HG02970 (cell line): ENCODE measurements around the gene NOSTRIN.
"Not testable (repeated sequence)": the region's sequence is repeated elsewhere in the genome, so short reads cannot be mapped to it uniquely, and the experiment has no call there.

Source experiments
- ATAC-seq: cut with Tn5 transposase; IDR thresholded peaks from one replicate; pipeline ENCODE4 v1.9.1; 2021; ENCODE audit warnings: mild to moderate bottlenecking, moderate library complexity, moderate number of reproducible peaks; ENCODE audit not compliant: unreplicated experiment, low FRiP score

NOSTRIN gene

GRCh38 chr2:168816369-168816768, 13.9 kb downstream of the NOSTRIN start:
- no peak for ATAC-seq

- ATAC-seq, result no peak
Observed at GRCh38 chr2:168819050-168819715, 16.7 kb downstream of the NOSTRIN start.

GRCh38 chr2:168819829-168820489, 17.5 kb downstream of the NOSTRIN start:
- no peak for ATAC-seq

GRCh38 chr2:168821577-168821976, 19.1 kb downstream of the NOSTRIN start:
- ATAC-seq, result no peak

GRCh38 chr2:168821992-168822391, 19.6 kb downstream of the NOSTRIN start:
- ATAC-seq, result no peak

- ATAC-seq, result no peak
Observed at GRCh38 chr2:168825126-168825525, 22.7 kb downstream of the NOSTRIN start.

GRCh38 chr2:168830958-168831357, 28.5 kb downstream of the NOSTRIN start:
- no peak for ATAC-seq

- no peak for ATAC-seq
Observed at GRCh38 chr2:168831662-168832061, 29.2 kb downstream of the NOSTRIN start.

GRCh38 chr2:168835969-168836368, 33.5 kb downstream of the NOSTRIN start:
- no peak for ATAC-seq

GRCh38 chr2:168841445-168841844, 39.0 kb downstream of the NOSTRIN start:
- no peak for ATAC-seq

GRCh38 chr2:168843253-168843652, 40.8 kb downstream of the NOSTRIN start:
- no peak for ATAC-seq

- ATAC-seq, result no peak
Observed at GRCh38 chr2:168848225-168848624, 45.8 kb downstream of the NOSTRIN start.

GRCh38 chr2:168849610-168850009, 47.2 kb downstream of the NOSTRIN start:
- ATAC-seq, result no peak

GRCh38 chr2:168850846-168851245, 48.4 kb downstream of the NOSTRIN start:
- ATAC-seq, result no peak

- no peak for ATAC-seq
Observed at GRCh38 chr2:168851674-168852320, 49.4 kb downstream of the NOSTRIN start.

GRCh38 chr2:168852481-168852880, 50.0 kb downstream of the NOSTRIN start:
- ATAC-seq, result no peak

GRCh38 chr2:168853471-168853870, 51.0 kb downstream of the NOSTRIN start:
- no peak for ATAC-seq

GRCh38 chr2:168854651-168855050, 52.2 kb downstream of the NOSTRIN start:
- no peak for ATAC-seq

GRCh38 chr2:168855601-168856000, 53.2 kb downstream of the NOSTRIN start:
- ATAC-seq, result no peak

GRCh38 chr2:168858146-168858545, 55.7 kb downstream of the NOSTRIN start:
- no peak for ATAC-seq

GRCh38 chr2:168867164-168867563, 64.7 kb downstream of the NOSTRIN start:
- not testable (repeated sequence) for ATAC-seq

GRCh38 chr2:168870369-168870768, 67.9 kb downstream of the NOSTRIN start:
- not testable (repeated sequence) for ATAC-seq
